ENCODE measurements around the gene HMGB2.

Gene HMGB2

DNA sequence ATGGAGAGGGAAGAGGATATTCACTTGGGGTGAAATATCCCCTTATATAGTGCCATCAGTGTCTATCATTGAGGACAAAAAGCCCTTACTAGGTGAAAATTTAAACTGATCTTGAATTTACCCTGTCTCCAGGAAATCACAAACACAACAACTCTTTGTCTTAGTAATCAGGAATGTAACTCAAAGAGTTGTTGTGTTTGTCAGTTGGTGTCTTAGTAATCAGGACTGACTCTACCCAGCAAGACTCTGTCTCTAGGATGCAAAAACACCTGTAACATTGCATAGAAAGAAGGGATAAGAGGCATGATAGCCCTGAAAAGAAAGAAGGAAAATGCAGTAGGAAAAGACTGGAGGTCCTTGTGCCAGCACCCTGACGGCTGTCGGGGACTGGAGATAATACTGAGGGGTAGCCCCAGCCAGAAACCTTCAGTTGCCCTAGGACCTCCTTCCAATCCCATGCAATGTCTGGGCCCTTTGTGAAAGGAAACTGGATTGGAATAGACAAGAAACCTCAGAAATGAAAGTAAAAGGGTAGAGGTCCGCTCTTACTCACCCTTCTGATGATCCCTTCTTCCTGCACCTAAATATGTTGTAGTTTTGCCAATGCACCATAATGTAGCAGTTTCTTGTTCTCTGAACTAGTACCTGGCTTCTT, 45.3 kb downstream of the HMGB2 start:
- no peak for TF ChIP-seq GATA2 (IDR thresholded peaks at IDR 0.05; ENCODE audit: low read depth, low read length)
- no peak for TF ChIP-seq GATA3 (IDR thresholded peaks at IDR 0.05; ENCODE audit: low read depth, low read length)

DNA sequence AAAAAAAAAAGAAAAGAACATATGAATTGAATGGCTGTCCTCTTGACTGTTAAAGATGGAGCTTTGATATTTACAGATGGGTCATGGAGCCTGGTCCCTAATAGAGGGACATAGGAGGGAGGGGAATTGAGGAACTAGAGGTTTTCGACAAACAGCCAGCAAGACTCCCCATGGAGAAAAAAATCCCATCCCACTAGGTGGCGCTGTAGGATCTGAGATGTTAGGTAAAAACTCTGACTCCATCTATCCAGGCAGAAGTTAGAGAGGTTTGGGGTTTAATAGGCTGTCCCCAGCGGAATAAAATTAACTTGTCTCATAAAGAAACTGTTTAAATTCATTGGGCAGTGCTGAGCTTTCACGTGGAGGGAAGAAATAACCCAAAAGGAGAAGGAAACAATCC, 45.9 kb downstream of the HMGB2 start:
- TF ChIP-seq GATA3 (IDR thresholded peaks at IDR 0.05; ENCODE audit: low read depth, low read length), result no peak
- no peak for TF ChIP-seq GATA2 (IDR thresholded peaks at IDR 0.05; ENCODE audit: low read depth, low read length)

- TF ChIP-seq GATA2 (IDR thresholded peaks at IDR 0.05; ENCODE audit: low read depth, low read length), result no peak
- no peak for TF ChIP-seq GATA3 (IDR thresholded peaks at IDR 0.05; ENCODE audit: low read depth, low read length)
These were observed 46.7 kb downstream of the HMGB2 start for GRCh38 chr4:173287486-173287885.

DNA sequence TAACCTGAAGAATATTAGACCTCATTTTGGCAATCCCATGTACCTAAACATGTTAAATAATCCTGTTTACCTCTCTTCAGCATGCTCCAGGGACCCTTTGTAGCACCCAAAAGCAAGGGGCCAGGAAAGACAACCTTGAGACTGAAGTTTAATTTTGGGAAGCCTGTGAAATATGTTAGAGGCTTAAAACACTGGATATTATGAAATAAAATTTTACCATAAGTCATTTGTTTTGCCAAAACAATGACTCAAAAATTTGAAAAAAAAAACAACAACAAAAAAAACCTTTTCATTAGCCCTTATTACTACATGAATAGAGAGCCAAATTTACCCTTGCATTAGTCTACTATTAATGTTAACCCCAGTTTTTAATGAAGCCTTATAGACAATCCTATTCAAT, 49.7 kb downstream of the HMGB2 start:
- TF ChIP-seq GATA2 (IDR thresholded peaks at IDR 0.05; ENCODE audit: low read depth, low read length) (no peak), GATA3 (IDR thresholded peaks at IDR 0.05; ENCODE audit: low read depth, low read length) (no peak)

DNA sequence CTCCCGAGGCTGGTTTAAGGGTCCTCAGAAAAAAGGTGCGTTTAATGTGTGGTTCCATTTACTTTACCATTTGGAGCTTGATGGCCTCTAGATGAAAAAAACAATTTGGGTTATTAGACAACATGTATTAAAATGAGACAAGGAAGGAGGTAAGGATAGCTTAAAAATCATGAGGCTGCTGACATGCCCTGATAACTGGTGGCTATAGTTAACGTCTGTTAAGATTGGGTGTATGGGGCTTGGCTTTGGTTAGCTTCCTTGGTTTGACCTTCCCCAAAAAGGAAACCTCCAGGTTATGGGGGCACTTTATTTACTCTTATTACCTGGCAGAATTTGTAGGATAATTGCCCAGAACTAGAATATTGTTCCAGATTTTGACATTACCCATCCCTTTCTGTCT, 51.5 kb downstream of the HMGB2 start:
- TF ChIP-seq GATA2 (IDR thresholded peaks at IDR 0.05; ENCODE audit: low read depth, low read length) (no peak), GATA3 (IDR thresholded peaks at IDR 0.05; ENCODE audit: low read depth, low read length) (no peak)

DNA sequence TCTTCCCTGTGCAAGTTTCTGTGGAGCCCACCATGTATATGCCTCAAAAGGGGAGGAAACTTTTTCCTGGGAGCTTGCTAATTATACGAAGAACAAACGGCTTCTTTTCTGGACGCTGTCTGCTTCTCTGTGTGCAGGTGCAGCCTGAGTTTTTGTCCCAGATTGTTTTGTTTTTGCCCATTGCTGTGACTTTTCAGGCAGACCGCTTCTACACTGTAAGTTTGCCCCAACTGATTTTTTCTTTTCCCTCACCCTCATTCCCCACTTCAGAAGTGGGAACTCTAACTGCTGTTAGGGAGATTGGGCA, 51.9 kb downstream of the HMGB2 start:
- TF ChIP-seq GATA3 (IDR thresholded peaks at IDR 0.05; ENCODE audit: low read depth, low read length), result no peak
- TF ChIP-seq GATA2 (IDR thresholded peaks at IDR 0.05; ENCODE audit: low read depth, low read length), result no peak

GRCh38 chr4:173281406-173282255, 52.5 kb downstream of the HMGB2 start:
- TF ChIP-seq GATA2 (IDR thresholded peaks at IDR 0.05; ENCODE audit: low read depth, low read length) (no peak), GATA3 (IDR thresholded peaks at IDR 0.05; ENCODE audit: low read depth, low read length) (no peak)

Data from SH-SY5Y (cell line).